SU-DHL-6 (cell line): ENCODE data around the gene MKNK2.

Experiments used
- H2AFZ ChIP-seq: fragments of 200-600 bp; sonication (generic); 2 replicates; pipeline ENCODE4 v1.6.1; 2014; ENCODE audit warnings: low read depth, mild to moderate bottlenecking, moderate library complexity, mixed read lengths, antibody characterized with exemption, low read length; ENCODE audit not compliant: severe bottlenecking
- H3F3A ChIP-seq: fragments of 200-600 bp; shearing (Covaris generic); 2 replicates; pipeline ENCODE4 v1.6.0; 2016; ENCODE audit warnings: antibody characterized with exemption, mild to moderate bottlenecking; ENCODE audit not compliant: insufficient read depth
- H3K27ac ChIP-seq: fragments of 200-600 bp; sonication (generic); 2 replicates; pipeline ENCODE4 v1.5.1; 2016; ENCODE audit warnings: low read depth, mild to moderate bottlenecking, low read length, moderate library complexity, mixed read lengths
- H3K27me3 ChIP-seq: fragments of 200-600 bp; sonication (generic), shearing (Covaris generic); 2 replicates; pipeline ENCODE4 v1.6.0; 2014; ENCODE audit warnings: mild to moderate bottlenecking, low read length
- H3K36me3 ChIP-seq: fragments of 200-600 bp; sonication (generic); 2 replicates; pipeline ENCODE4 v1.6.1; 2014; ENCODE audit warnings: mild to moderate bottlenecking, low read length, mixed read lengths
- H3K4me2 ChIP-seq: fragments of 300-600, 200-600 bp; shearing (Covaris generic), sonication (generic); 2 replicates; pipeline ENCODE4 v1.6.0; 2014; ENCODE audit warnings: low read length, low read depth, mild to moderate bottlenecking; ENCODE audit not compliant: poor library complexity, severe bottlenecking
- H3K4me3 ChIP-seq: fragments of 200-600 bp; sonication (generic); 2 replicates; pipeline ENCODE4 v1.5.1; 2014; ENCODE audit warnings: antibody characterized with exemption, low read length, mild to moderate bottlenecking, mixed read lengths; ENCODE audit not compliant: insufficient read depth, poor library complexity, severe bottlenecking
- H3K79me2 ChIP-seq: fragments of 200-600 bp; sonication (generic); 2 replicates; pipeline ENCODE4 v1.6.1; 2014; ENCODE audit warnings: mild to moderate bottlenecking, low read length, moderate library complexity; ENCODE audit not compliant: insufficient read depth
- H3K9ac ChIP-seq: fragments of 200-600 bp; sonication (generic); 2 replicates; pipeline ENCODE4 v1.7.0; 2014; ENCODE audit warnings: mild to moderate bottlenecking, low read length
- H3K9me2 ChIP-seq: fragments of 200-600 bp; sonication (generic); replicated peaks from 2 replicates; pipeline ENCODE4 v1.6.1; 2014; ENCODE audit warnings: low read length; ENCODE audit not compliant: insufficient read depth
- H3K9me3 ChIP-seq: fragments of 200-600 bp; sonication (generic); 2 replicates; pipeline ENCODE4 v1.6.1; 2014; ENCODE audit warnings: low read length, mixed read lengths; ENCODE audit not compliant: insufficient read depth
- H4K20me1 ChIP-seq: fragments of 200-600 bp; sonication (generic); 2 replicates; pipeline ENCODE4 v1.6.1; 2014; ENCODE audit warnings: low read depth, mild to moderate bottlenecking, antibody characterized with exemption, low read length, moderate library complexity, mixed read lengths
- EZH2phosphoT487 ChIP-seq: fragments of 200-600 bp; sonication (generic), shearing (Covaris generic); conservative IDR thresholded peaks from 2 replicates; pipeline ENCODE4 v1.6.1; 2018; ENCODE audit warnings: mild to moderate bottlenecking, antibody characterized with exemption, low read length, moderate library complexity, mixed read lengths
- TF ChIP-seq, protein P1 (sequence below): fragments of 200-600 bp; sonication (generic); IDR thresholded peaks from one replicate; pipeline ENCODE4 v1.5.1; 2017; ENCODE audit warnings: antibody characterized with exemption, mild to moderate bottlenecking, low read length, moderate library complexity; ENCODE audit not compliant: insufficient read depth, poor library complexity, severe bottlenecking

MKNK2 gene

GRCh38 chr19:2016041-2016807, 34.8 kb downstream of the MKNK2 start:
- Histone ChIP-seq H3K9me2 (no peaks in the 10 kb centered on the region), H3K79me2 (0 out of 2 replicates have a peak, but pooled peaks cover 5% of the 10 kb centered on the region), H3F3A (peaks cover 12% of the 10 kb centered on the region; the same call in 1 of the 2 replicates), H3K4me3 (peak overlapping the region; percentile 23), H3K9me3 (no peaks in the 10 kb centered on the region), H3K36me3 (no peaks in the 10 kb centered on the region), H3K4me2 (peak overlapping the region; percentile 42), H2AFZ (no peak overlapping the region), H4K20me1 (no peaks in the 10 kb centered on the region), H3K9ac (peak overlapping the region; percentile 27; the same call in 1 of the 2 replicates), H3K27ac (no peak overlapping the region), H3K27me3 (no peaks in the 10 kb centered on the region)
- no peak for TF ChIP-seq EZH2phosphoT487
- TF ChIP-seq, protein P1, sequence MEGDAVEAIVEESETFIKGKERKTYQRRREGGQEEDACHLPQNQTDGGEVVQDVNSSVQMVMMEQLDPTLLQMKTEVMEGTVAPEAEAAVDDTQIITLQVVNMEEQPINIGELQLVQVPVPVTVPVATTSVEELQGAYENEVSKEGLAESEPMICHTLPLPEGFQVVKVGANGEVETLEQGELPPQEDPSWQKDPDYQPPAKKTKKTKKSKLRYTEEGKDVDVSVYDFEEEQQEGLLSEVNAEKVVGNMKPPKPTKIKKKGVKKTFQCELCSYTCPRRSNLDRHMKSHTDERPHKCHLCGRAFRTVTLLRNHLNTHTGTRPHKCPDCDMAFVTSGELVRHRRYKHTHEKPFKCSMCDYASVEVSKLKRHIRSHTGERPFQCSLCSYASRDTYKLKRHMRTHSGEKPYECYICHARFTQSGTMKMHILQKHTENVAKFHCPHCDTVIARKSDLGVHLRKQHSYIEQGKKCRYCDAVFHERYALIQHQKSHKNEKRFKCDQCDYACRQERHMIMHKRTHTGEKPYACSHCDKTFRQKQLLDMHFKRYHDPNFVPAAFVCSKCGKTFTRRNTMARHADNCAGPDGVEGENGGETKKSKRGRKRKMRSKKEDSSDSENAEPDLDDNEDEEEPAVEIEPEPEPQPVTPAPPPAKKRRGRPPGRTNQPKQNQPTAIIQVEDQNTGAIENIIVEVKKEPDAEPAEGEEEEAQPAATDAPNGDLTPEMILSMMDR, result no peak

- Histone ChIP-seq H3K9me3 (no peaks in the 10 kb centered on the region), H4K20me1 (no peaks in the 10 kb centered on the region), H2AFZ (peak within 1 kb of the TSS; percentile 26), H3K36me3 (no peaks in the 10 kb centered on the region), H3F3A (peaks cover 12% of the 10 kb centered on the region; the same call in 1 of the 2 replicates), H3K9me2 (no peaks in the 10 kb centered on the region), H3K4me3 (peak within 1 kb of the TSS; percentile 55), H3K4me2 (peak within 1 kb of the TSS; percentile 78), H3K79me2 (0 out of 2 replicates have a peak, but pooled peaks cover 5% of the 10 kb centered on the region), H3K27me3 (no peaks in the 10 kb centered on the region), H3K27ac (peak within 1 kb of the TSS; percentile 50), H3K9ac (peak within 1 kb of the TSS; percentile 61)
- TF ChIP-seq, protein P1, result no peak
- TF ChIP-seq EZH2phosphoT487, result no peak
Measured at GRCh38 chr19:2015608-2015950, 35.5 kb downstream of the MKNK2 start, which contains the start of gene BTBD2. Gene BTBD2, minus strand, starts transcription at chr19:2015714. Its CDS starts 11 bp downstream, at chr19:2015703.

- TF ChIP-seq, protein P1, result no peak
- no peak for TF ChIP-seq EZH2phosphoT487
- Histone ChIP-seq H3F3A (peaks cover 12% of the 10 kb centered on the region; the same call in 1 of the 2 replicates), H3K9me3 (no peaks in the 10 kb centered on the region), H4K20me1 (no peaks in the 10 kb centered on the region), H2AFZ (peak overlapping the region; percentile 26), H3K27ac (peak overlapping the region; percentile 50), H3K9ac (peak overlapping the region; percentile 61), H3K4me3 (peak overlapping the region; percentile 55), H3K36me3 (no peaks in the 10 kb centered on the region), H3K79me2 (0 out of 2 replicates have a peak, but pooled peaks cover 5% of the 10 kb centered on the region), H3K27me3 (no peaks in the 10 kb centered on the region), H3K4me2 (peak overlapping the region; percentile 78), H3K9me2 (no peaks in the 10 kb centered on the region)
Measured at GRCh38 chr19:2014731-2015607, 36.1 kb downstream of the MKNK2 start.
